GM19438 (cell line): Measurements from ENCODE around the gene PRSS38.

Experiments used
- ATAC-seq: cut with Tn5 transposase; IDR thresholded peaks from one replicate; pipeline ENCODE4 v1.9.1; 2021; ENCODE audit warnings: low read depth; ENCODE audit not compliant: unreplicated experiment

Gene PRSS38

GRCh38 chr1:227792216-227793078 lies 23.0 kb upstream of the PRSS38 start:
- no peak for ATAC-seq

DNA sequence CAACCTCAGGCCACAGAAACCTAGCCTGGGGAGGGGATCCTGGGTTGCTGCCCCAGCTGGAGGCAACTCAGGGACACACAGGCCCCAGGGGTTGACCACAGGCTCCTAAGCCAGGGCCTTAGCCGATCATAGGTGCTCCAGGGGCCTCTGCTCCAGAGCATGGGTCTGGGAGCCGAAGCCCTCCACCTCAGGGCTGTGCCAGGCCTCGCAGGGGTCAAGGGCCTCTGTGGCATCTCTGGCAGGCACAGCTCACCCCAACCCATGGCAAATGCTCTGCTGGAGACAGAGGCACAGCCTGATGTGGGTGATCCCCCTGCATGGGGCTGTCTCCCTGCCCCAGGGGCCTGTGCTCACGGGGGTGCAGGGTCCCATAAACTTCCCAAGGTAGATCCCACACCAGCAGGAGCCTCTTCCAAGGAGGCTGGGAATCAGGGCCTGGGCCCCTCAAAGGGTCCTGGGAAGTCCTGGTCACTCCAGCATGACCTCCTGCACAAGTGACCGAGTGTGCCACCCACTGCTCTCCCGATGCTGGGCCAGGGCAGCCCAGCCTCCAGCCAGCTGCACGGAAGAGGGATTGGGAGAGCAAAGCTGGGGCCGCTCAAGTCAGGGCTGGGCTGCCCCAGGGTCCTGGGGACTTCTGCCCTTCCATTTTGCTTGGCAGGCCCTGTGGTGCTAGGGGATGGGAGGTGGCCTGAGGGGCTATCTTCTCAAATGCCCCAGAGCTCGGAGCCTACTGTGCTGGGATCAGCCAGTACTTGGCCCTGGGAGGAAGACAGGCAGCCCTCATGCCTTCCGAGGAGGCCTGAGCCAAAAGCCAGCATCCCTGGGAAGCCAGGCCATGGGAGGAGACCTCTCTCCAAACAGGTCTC lies 22.2 kb upstream of the PRSS38 start:
- ATAC-seq: no peak

GRCh38 chr1:227793948-227794816 lies 21.3 kb upstream of the PRSS38 start:
- ATAC-seq: no peak

DNA sequence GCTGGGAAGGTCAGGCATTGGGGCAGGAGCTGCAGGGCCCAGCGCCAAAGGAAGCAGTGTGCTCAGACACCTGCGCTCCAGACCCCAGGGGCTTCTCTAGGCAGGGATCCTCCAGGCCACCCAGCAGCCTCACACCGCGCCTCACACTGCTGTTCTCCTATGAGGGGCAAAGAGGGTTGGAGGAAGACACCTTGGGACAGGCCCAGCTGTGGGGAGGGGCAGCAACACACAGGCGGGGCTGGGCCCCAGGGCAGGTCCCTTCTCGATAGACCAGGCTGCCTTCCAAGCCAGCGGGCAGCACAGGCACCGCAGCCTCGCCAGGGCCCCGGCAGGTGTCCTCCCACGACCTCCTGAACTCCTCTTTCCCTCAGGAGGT lies 20.7 kb upstream of the PRSS38 start:
- no peak for ATAC-seq

DNA sequence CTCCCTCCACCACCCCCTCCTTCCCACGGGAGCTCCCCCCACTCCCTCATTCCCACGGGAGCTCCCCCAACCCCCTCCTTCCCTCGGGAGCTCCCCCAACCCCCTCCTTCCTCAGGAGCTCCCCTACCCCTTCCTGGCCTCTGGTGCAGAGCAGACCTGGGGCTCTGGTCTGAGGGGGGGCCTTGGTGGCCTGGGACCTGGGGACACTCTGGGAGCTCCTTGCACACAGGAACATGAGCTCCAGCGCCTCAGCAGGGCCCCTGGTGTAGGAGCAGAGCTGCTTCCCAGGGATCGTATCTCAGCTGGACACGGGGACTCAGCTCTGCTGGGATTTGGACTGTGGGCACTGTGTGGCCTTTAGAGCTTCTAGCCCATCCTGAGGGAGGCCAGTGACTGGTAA lies 19.7 kb upstream of the PRSS38 start:
- ATAC-seq: no peak

GRCh38 chr1:227796359-227796915 lies 19.0 kb upstream of the PRSS38 start:
- ATAC-seq: no peak

- no peak for ATAC-seq
Measured at GRCh38 chr1:227797144-227797543, 18.3 kb upstream of the PRSS38 start.

- ATAC-seq: no peak
Measured at GRCh38 chr1:227797625-227798024, 17.9 kb upstream of the PRSS38 start.

DNA sequence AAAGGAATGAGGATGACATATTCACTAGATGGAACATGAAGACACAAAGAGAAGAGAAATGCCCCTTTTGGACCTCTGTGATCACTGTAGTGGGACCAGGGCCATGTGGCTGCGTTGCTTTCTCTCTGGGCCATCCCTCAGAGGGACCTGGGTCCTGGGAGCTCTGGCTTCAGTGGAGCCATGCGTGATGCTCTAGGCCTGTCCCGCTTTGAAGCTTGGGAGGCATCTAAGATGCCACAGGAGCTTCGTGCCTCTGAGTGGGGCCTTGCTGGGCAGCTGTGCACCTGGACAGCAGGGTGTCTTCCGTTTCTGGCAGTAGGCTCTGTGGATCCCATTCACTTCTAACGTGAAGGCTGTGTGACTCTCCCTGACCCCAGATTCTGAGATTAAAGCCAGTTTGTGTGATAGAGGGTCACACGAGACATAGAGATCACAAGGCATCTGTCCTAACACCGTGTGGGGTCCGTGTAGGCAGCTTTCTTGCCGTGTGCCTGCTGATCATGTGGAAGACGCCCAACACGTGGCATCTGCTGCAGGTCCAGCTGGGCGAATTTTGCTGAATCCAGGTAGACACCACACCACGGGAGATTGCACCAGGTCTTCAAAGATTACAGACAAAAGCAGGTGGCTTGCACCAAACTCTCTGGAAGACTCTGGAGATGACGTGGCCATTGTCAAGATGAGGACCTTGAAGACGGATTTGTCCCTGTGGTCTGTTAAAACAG lies 17.2 kb upstream of the PRSS38 start:
- no peak for ATAC-seq

GRCh38 chr1:227799756-227800155 lies 15.7 kb upstream of the PRSS38 start:
- no peak for ATAC-seq

GRCh38 chr1:227803933-227804332 lies 11.5 kb upstream of the PRSS38 start:
- no peak for ATAC-seq

DNA sequence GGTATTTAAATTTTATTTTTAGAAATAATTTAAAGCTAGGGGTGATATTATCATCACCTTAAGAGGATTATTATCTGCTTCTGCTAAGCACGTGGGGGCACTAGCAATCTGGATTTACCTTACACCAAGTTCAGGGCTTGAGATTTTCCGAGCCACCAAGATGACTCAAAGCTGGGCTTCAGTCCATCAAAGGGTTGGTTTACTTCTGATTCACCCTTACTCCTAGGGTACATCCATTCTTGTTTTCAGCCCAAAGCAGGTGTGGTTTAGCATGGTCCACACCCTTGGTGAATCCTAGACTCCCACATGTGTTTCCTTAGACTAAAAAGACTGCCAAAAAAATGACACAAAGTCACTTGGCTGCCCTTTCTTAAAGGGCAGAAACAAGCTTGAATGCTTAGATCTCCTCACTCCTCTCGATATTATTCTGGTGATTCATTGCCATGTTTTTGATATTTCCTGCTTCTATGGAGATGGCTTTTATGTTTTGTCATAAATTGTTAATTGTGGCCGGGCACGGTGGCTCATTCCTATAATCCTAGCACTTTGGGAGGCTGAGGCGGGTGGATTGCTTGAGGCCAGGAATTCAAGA lies 9.8 kb upstream of the PRSS38 start:
- no peak for ATAC-seq

- no peak for ATAC-seq
Measured at GRCh38 chr1:227808566-227808965, 6.9 kb upstream of the PRSS38 start.

DNA sequence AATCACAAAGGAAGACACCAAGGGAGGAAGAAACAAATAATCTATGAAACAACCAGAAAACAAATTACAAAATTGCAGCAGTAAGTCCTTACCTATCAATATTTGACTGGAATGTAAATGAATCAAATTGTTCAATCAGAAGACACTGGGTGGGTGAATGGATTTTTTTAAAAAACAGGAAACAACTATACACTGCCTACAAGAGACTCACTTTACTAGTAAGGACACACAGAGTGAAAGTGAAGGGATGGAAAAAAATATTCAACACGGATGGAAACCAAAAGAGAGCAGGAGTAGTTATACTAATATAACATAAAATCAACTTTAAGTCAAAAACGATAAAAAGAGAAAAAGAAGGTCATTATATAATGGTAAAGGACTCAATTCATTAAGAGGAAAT lies 6.4 kb upstream of the PRSS38 start:
- no peak for ATAC-seq

- no peak for ATAC-seq
Measured at GRCh38 chr1:227813962-227814361, 1.5 kb upstream of the PRSS38 start.

DNA sequence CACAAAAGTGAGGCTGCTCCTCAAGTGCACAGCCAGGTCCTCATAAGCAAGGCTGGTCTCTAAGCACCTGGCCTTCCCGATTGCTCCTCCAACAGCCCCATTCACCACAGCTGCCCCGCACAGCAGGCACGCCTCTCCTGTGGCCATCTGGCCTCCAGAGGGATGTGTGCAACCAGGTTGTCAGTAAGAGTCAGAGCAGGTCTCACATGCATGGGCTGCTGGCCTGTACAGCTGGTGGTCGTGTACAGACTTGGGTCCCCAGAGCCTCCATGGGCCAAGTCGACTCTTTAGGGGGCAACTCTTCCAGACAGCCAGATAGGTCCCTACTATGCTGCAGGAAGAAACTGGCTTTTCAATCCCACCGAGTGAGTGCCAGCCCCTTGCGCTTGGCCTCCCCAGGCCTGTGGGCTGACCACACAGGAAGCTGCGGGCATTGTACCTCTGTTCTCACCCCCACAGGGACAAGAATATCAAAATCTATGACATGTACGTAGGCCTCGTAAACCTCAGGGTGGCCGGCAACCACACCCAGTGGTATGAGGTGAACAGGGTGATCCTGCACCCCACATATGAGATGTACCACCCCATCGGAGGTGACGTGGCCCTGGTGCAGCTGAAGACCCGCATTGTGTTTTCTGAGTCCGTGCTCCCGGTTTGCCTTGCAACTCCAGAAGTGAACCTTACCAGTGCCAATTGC lies 1.4 kb downstream of the PRSS38 start:
- ATAC-seq: no peak

- no peak for ATAC-seq
Measured at GRCh38 chr1:227823537-227823936, 8.1 kb downstream of the PRSS38 start.

- ATAC-seq: no peak
Measured at GRCh38 chr1:227824204-227824603, 8.7 kb downstream of the PRSS38 start.

DNA sequence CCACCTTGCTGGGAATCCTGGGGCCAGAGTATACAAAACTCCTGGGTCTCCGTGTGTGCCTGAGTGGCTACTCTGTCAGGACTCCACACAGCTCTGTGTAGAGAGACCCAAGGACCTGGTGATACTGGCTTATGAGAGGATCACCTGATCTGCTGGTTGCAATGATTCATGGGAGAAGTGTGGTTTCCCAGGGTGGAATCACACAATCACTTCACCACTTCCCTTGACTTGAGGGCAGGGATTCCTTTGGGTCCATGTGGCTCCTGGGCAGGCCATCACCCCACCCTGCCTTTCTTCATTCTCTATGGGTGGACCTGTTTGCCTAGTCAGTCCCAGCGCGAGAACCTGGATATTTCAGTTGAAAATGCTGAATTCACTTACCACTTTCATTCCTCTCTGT lies 13.3 kb downstream of the PRSS38 start:
- no peak for ATAC-seq
